Activated CD4-positive, alpha-beta T cell treated with anti-CD3 and anti-CD28 coated beads, Interleukin-2, amount 10 ng/mL, durations not matched to agents 7 days and 5 days (primary cell): Measurements from ENCODE around the gene MRPL16. TPM values are rescaled to one million over a fixed set of nuclear protein-coding genes. Genes with fewer than 3 reads are reported as not detected.
"Not testable (repeated sequence)": the region's sequence is repeated elsewhere in the genome, so short reads cannot be mapped to it uniquely, and the experiment has no call there.

Experiments
- CTCF ChIA-PET: fragments of 350-600 bp; sonication (Branson Sonifier 250); formaldehyde crosslinking; loops from one replicate; lab custom pipeline; 2021; ENCODE audit warnings: antibody characterized with exemption; lab: Charles Lee
- POLR2A ChIA-PET: fragments of 350-600 bp; sonication (Branson Sonifier 250); formaldehyde crosslinking; loops from one replicate; lab custom pipeline; 2021; ENCODE audit warnings: antibody characterized with exemption; lab: Charles Lee
- DNase-seq: peaks from one replicate; pipeline ENCODE4 v3.0.0-alpha.2; 2020
- H3K27ac Mint-ChIP-seq: one replicate; pipeline ENCODE4 v1.8.0; 2021; ENCODE audit warnings: mild to moderate bottlenecking, moderate library complexity, mixed read lengths
- H3K27me3 Mint-ChIP-seq: one replicate; pipeline ENCODE4 v1.8.0; 2021; ENCODE audit warnings: mixed read lengths
- H3K36me3 Mint-ChIP-seq: one replicate; pipeline ENCODE4 v1.8.0; 2021; ENCODE audit warnings: low read depth, mixed read lengths
- H3K4me1 Mint-ChIP-seq: one replicate; pipeline ENCODE4 v1.8.0; 2021; ENCODE audit warnings: mixed read lengths
- H3K4me3 Mint-ChIP-seq: one replicate; pipeline ENCODE4 v1.8.0; 2021; ENCODE audit warnings: mild to moderate bottlenecking, moderate library complexity, mixed read lengths
- H3K9me3 Mint-ChIP-seq: one replicate; pipeline ENCODE4 v1.8.0; 2021; ENCODE audit warnings: mixed read lengths
- total RNA-seq, 2 experiments: library from RNA; stranded (reverse); gene quantifications; one replicate each; pipeline ENCODE4 v1.2.3, GENCODE V29; 2021

MRPL16 gene
- total RNA-seq, 2 experiments from 2014 or later: 77.1 to 78.3 TPM

DNA sequence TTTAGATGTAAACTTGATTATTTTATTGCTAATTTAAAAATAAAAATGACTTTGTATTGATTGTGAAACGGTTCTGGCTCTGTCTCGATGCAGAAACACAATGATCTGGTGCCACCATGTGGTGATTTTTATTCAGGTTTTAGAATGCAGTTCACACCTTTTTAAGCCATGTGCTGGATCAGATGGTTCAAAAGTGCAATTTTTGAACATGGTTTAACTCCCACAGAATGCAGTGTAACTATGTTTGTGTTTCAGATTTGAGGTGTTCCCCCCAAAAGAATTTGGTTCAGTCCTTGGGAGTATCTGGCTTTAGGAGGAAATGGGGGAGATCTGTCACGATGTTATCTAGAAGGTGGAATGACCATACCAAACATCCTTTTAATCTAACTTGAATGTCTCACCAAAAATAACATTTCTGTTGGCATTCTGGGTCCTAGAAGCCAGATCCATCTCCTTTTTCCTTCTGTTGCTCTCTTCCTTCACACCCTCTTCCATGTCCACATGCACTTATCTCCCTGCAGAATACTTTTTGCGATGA lies 7.9 kb downstream of the MRPL16 start:
- H3K27me3 Mint-ChIP-seq: no peaks in the 10 kb centered on the region

DNA sequence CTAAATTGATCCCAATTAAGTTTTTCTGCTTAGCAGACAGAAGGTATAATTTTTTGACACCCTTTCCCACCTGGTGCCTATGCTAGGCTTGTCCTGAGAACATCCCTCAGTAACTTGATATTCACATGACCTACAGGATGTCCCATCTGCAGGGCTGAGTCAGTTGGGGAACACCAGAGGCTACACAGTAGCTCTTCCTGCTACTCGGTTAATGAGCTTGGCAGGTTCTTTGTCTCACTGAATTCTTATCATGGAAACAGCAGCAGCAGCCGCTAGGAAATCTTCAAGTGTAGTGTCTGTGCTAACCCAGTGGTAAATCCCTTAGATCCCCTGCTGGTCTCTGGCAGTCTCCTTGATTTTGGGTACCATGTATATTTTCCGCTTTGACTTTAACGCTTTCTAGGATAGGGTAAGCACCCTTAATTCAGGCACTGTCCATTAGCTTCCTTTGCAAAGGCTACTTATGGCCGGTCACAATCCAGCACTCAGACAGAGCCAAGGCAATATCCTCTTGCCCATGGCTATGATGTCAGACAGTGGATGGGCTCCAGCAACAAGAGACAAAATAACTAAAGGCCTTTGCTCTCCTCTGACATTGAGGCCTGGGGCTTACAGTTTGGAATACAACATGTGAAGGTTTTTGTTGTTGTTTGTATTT lies 8.5 kb downstream of the MRPL16 start:
- Mint-ChIP-seq H3K36me3 (peaks cover 27% of the 10 kb centered on the region), H3K27me3 (no peaks in the 10 kb centered on the region), H3K4me1 (peaks cover 15% of the 10 kb centered on the region), H3K27ac (no peak overlapping the region), H3K4me3 (no peak overlapping the region), H3K9me3 (no peaks in the 10 kb centered on the region)
- ChIA-PET CTCF (interaction anchor here (0.6 to 4.1 kb wide), 14 partner anchors 8 to 125 kb away, joined by 3 to 30 read pairs (median 4); partner anchors contain the start of gene STX3), POLR2A (interaction anchor here (0.6 kb wide), 1 partner anchor 50 kb away, joined by 5 read pairs; no protein-coding TSS in a partner anchor)
- no peak for DNase-seq

More for the DNA sequence above, 7.9 kb downstream of the MRPL16 start:
- H3K4me3 Mint-ChIP-seq: no peak overlapping the region
- peak; percentile 79 for DNase-seq
- POLR2A ChIA-PET: no interaction called here
- no peaks in the 10 kb centered on the region for H3K9me3 Mint-ChIP-seq
- peaks cover 15% of the 10 kb centered on the region for H3K4me1 Mint-ChIP-seq
- peaks cover 26% of the 10 kb centered on the region for H3K36me3 Mint-ChIP-seq
- no peak overlapping the region for H3K27ac Mint-ChIP-seq
- CTCF ChIA-PET: interaction anchor here (1.0 to 4.1 kb wide), 5 partner anchors 14 to 48 kb away, joined by 3 to 30 read pairs (median 4); partner anchors contain the start of gene STX3

DNA sequence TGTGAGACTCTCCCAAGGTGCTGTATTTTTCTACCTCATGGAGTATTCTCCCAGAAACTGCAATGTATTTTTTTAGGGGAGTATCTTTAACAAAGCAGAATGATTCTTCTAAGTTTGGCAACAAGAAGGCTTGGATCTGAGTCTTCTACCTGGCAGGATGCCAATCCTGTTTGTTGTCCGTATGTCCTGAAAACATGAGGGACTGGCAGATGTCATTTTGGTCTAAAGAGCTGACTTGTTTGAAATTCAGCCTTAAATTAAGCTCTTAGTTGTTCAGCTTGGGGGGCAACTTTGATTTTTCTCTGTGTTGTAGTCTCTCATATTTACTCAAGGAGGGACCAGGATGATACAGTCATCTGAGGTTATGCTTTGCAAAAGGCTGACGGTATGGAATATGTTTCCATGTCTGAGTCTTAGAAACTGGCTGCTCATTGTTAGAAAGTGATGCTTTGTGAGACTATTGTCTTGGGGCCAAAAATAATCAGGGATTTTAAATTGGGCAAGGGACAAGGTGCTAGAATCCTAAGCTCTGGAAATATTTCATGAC lies 9.3 kb downstream of the MRPL16 start:
- Mint-ChIP-seq H3K4me1 (peaks cover 15% of the 10 kb centered on the region), H3K9me3 (no peaks in the 10 kb centered on the region), H3K36me3 (peaks cover 21% of the 10 kb centered on the region), H3K27me3 (no peaks in the 10 kb centered on the region), H3K27ac (no peak overlapping the region), H3K4me3 (no peak overlapping the region)
- DNase-seq: no peak
- ChIA-PET CTCF (interaction anchor here (0.8 to 4.1 kb wide), 14 partner anchors 8 to 124 kb away, joined by 3 to 30 read pairs (median 4); partner anchors contain the start of gene STX3), POLR2A (no interaction called here)

DNA sequence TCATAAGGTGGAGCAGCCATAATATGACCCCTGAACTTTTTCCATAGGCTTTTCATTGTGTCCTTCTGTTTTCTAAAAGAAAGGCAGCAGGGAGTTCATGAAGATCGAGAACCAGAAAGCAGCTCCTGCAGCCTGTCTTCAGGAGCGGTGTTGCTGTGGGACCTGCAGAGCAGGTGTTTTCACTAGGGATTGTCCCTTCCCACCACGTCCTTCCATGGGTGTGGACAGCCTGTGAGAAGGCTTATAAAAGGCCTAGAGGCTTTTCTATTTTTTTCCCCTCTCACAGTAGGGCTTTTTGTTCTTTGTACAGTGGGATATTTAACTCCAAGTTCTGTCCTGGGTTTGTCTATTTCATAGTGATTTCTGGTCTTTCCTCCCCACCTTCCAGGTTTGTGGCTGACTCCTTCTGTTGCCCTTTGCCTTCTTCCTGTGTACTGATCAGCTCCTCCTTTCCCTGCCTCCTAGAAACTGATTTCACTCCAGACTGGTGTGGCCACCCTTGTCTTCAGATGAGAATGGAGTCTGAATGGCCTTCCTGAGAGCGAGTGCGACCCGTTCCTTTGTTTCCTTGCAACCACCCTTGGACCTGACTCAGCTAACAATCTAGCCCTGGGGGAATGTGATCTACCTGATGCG lies 10.1 kb downstream of the MRPL16 start:
- H3K36me3 Mint-ChIP-seq: peaks cover 24% of the 10 kb centered on the region
- H3K9me3 Mint-ChIP-seq: no peaks in the 10 kb centered on the region
- H3K4me3 Mint-ChIP-seq: no peak overlapping the region
- CTCF ChIA-PET: interaction anchor here (1.2 to 4.1 kb wide), 3 partner anchors 11 to 45 kb away, joined by 3 to 30 read pairs (median 3); partner anchors contain the start of gene STX3
- POLR2A ChIA-PET: no interaction called here
- H3K27me3 Mint-ChIP-seq: no peaks in the 10 kb centered on the region
- no peak for DNase-seq
- H3K27ac Mint-ChIP-seq: peak overlapping the region; percentile 34
- peaks cover 15% of the 10 kb centered on the region for H3K4me1 Mint-ChIP-seq

DNA sequence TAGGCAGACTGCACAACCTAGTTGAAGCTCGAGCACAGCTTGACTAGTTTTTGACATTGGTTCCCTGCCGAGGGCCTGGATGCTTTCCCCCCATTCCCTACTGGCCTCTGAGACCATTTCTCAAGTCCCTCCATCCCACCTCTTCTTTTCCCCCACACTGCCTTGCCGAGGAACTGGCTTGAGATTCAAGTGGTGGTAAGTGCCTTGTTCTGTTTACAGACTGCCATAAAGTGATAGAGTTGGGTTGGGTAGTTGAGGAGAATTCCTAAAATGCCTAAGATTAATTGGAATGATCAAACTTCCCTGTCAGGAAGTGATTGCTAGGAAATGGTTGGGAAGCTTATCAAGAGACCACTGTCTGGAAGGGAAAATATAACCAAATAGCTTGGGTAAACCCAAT lies 16.2 kb downstream of the MRPL16 start:
- no peaks in the 10 kb centered on the region for H3K4me1 Mint-ChIP-seq
- CTCF ChIA-PET: interaction anchor here (0.5 kb wide), 1 partner anchor 16 kb away, joined by 4 read pairs; no protein-coding TSS in a partner anchor

DNA sequence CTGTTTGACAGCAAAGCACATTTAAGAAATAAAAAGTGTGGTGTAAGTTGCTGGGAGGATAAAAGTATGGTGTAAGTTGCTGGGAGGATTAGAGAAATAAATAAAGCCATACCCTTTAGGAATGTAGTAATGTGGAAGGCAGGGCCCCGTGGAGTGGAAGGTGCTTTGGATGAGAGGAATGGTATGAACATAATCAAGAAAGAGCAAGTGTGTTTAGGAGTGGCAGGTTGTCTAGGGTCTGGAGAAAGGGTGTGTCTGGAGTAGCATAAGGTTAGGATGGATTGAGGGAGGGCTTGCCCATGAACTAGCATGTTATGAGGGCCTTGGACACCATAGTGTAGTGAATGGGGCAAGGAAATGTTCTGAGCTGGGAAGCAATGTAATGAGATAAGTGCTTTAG lies 18.1 kb downstream of the MRPL16 start:
- peaks cover 54% of the 10 kb centered on the region for H3K36me3 Mint-ChIP-seq
- no peak overlapping the region for H3K4me3 Mint-ChIP-seq
- CTCF ChIA-PET: interaction anchor here (2.1 kb wide), 1 partner anchor 9 kb away, joined by 10 read pairs; no protein-coding TSS in a partner anchor
- DNase-seq: no peak
- POLR2A ChIA-PET: no interaction called here
- no peaks in the 10 kb centered on the region for H3K27me3 Mint-ChIP-seq
- H3K27ac Mint-ChIP-seq: no peak overlapping the region
- no peaks in the 10 kb centered on the region for H3K9me3 Mint-ChIP-seq
- peaks cover 7% of the 10 kb centered on the region for H3K4me1 Mint-ChIP-seq

More for the DNA sequence above, 16.2 kb downstream of the MRPL16 start:
- no peak overlapping the region for H3K27ac Mint-ChIP-seq
- DNase-seq: no peak
- POLR2A ChIA-PET: no interaction called here
- H3K4me3 Mint-ChIP-seq: no peak overlapping the region
- H3K27me3 Mint-ChIP-seq: no peaks in the 10 kb centered on the region
- H3K36me3 Mint-ChIP-seq: peaks cover 43% of the 10 kb centered on the region
- H3K9me3 Mint-ChIP-seq: no peaks in the 10 kb centered on the region

DNA sequence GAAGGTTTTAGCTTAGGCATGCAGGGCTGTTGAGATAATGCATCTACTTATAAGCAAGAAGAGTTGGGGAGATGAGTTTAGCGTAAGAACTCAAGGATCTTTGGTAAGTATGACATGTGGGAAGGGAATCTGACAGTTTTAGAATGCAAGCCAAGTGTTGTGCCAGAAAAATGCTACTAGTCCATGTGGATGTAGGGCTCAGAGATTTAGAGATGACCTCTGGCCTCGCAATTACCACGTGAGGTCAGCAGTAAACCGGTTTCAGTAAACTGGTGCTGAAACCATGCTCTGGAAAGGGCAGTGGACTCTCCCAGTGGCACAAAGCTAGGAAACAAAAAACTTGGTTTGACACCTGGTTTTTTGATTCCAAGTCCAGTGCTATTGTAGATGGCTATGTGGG lies 18.9 kb downstream of the MRPL16 start:
- Mint-ChIP-seq H3K9me3 (no peaks in the 10 kb centered on the region), H3K4me1 (peaks cover 16% of the 10 kb centered on the region), H3K4me3 (no peak overlapping the region), H3K36me3 (peaks cover 58% of the 10 kb centered on the region), H3K27ac (no peak overlapping the region), H3K27me3 (no peaks in the 10 kb centered on the region)
- no peak for DNase-seq
- CTCF ChIA-PET: interaction anchor here (2.1 kb wide), 1 partner anchor 10 kb away, joined by 10 read pairs; no protein-coding TSS in a partner anchor
- POLR2A ChIA-PET: no interaction called here

DNA sequence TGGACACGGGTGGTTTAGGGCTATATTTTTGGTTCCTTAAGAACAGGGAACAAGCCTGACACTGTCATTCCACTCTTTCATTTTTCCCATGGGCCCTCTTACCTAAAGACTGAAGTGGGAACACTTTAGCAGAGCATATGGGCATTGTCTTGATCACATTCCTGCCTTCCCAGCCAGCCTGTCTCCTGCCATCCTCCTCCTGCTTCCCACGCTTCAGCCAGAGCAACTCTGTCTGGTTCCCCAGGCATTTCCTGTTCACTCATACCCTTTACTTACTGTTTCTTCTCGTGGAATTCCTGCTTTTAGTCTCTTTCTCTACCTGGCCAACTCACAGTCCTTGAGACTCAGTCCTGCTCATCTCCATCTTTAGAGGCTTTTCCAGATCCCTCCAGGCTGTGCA lies 22.8 kb downstream of the MRPL16 start:
- peaks cover 48% of the 10 kb centered on the region for H3K4me1 Mint-ChIP-seq
- H3K27ac Mint-ChIP-seq: no peak overlapping the region
- peaks cover 67% of the 10 kb centered on the region for H3K36me3 Mint-ChIP-seq
- CTCF ChIA-PET: interaction anchor here (1.1 to 1.3 kb wide), 3 partner anchors 12 to 16 kb away, joined by 4 to 8 read pairs (median 6); no protein-coding TSS in a partner anchor
- POLR2A ChIA-PET: interaction anchor here (0.7 kb wide), 1 partner anchor 38 kb away, joined by 3 read pairs; no protein-coding TSS in a partner anchor
- no peaks in the 10 kb centered on the region for H3K27me3 Mint-ChIP-seq
- no peak overlapping the region for H3K4me3 Mint-ChIP-seq
- DNase-seq: no peak
- peaks cover 10% of the 10 kb centered on the region for H3K9me3 Mint-ChIP-seq

DNA sequence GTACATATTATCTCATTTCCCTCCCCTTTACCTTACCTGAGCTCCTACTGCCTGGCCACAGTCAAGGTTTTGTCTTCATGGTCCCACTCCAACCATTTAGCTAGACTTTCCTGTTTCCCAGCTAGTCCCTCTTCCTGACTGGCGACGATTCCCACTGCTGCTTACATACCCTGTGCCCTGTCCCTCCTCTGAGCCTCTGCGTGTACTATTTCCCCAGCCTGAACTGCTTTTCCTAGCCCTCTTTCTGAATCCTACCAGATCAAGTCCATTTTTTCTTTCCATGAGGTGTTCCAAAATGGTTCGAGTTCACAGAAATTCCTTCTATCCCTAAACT lies 23.4 kb downstream of the MRPL16 start:
- ChIA-PET POLR2A (no interaction called here), CTCF (interaction anchor here (1.0 kb wide), 1 partner anchor 33 kb away, joined by 4 read pairs; the partner anchor contains the start of gene STX3)
- Mint-ChIP-seq H3K4me1 (peaks cover 52% of the 10 kb centered on the region), H3K27ac (no peak overlapping the region), H3K9me3 (peaks cover 12% of the 10 kb centered on the region), H3K4me3 (no peak overlapping the region), H3K27me3 (no peaks in the 10 kb centered on the region), H3K36me3 (peaks cover 65% of the 10 kb centered on the region)
- no peak for DNase-seq

DNA sequence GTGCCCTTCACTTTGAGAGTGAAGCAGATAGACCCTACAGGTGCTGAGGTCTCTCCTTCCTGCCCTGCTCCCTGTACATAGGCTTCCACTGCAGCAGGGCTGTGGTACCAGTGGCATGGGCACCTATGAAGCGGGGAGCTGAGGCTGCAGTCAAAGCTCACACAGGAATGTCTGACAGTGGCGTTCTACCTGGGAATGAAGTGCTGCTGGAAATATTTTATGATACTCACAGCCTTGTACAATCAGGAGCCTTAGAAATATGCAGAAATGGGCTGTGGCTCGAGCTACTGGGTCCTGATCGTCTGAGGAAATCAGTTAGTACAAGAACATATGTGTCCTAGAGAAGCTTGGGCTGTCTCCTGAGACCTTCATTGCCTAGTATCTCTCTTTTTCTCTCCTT lies 24.8 kb downstream of the MRPL16 start:
- no peak overlapping the region for H3K27ac Mint-ChIP-seq
- no peak for DNase-seq
- no peak overlapping the region for H3K4me3 Mint-ChIP-seq
- peaks cover 70% of the 10 kb centered on the region for H3K36me3 Mint-ChIP-seq
- peaks cover 19% of the 10 kb centered on the region for H3K9me3 Mint-ChIP-seq
- no peaks in the 10 kb centered on the region for H3K27me3 Mint-ChIP-seq
- peaks cover 61% of the 10 kb centered on the region for H3K4me1 Mint-ChIP-seq
- CTCF ChIA-PET: interaction anchor here (0.7 to 1.5 kb wide), 5 partner anchors 12 to 1114 kb away, joined by 3 to 5 read pairs (median 4); partner anchors contain the start of gene STX3
- POLR2A ChIA-PET: no interaction called here

DNA sequence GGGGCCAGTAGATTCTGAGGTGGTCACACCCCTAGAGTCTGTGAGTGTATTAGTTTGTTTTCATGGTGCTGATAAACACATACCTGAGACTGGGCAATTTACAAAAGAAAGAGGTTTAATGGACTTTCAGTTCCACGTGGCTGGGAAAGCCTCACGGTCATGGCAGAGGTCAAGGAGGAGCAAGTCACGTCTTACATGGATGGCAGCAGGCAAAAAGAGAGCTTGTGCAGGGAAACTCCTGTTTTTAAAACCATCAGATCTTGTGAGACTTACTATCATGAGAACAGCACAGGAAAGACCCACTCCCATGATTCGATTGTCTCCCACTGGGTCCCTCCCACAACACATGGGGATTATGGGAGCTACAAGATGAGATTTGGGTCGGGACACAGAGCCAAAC lies 26.1 kb downstream of the MRPL16 start:
- H3K4me3 Mint-ChIP-seq, DNase-seq, POLR2A ChIA-PET, H3K27me3 Mint-ChIP-seq: not testable (repeated sequence)
- peak overlapping the region; percentile 69 for H3K27ac Mint-ChIP-seq
- peaks cover 75% of the 10 kb centered on the region for H3K36me3 Mint-ChIP-seq
- H3K9me3 Mint-ChIP-seq: peaks cover 20% of the 10 kb centered on the region
- CTCF ChIA-PET: interaction anchor here (0.7 to 2.0 kb wide), 4 partner anchors 13 to 45 kb away, joined by 3 to 5 read pairs (median 4); no protein-coding TSS in a partner anchor
- H3K4me1 Mint-ChIP-seq: peaks cover 69% of the 10 kb centered on the region

DNA sequence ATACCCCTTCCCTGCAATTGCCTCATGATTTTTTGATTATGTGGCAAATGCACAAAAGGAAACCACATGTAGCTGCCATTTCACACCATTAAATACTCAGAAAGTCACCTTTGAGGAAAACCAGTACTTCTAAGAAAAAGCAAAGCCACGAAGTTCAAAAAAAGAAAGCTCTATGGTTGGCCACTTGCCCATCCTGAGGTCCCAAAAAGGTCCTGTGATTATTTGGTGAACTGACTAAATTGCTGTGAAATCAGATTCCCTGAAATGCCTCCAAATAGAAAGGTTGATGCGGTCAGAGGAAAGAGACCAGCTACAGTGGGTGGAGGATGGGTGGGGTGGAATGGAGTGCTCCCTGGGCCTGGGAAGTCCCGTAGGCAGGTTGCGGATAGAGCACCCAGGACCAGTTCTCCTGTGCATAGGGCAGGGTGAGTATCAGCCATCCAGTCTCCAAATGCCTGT lies 26.9 kb downstream of the MRPL16 start:
- peaks cover 20% of the 10 kb centered on the region for H3K9me3 Mint-ChIP-seq
- POLR2A ChIA-PET: interaction anchor here (0.6 to 0.9 kb wide), 2 partner anchors 9 to 11 kb away, joined by 3 read pairs; no protein-coding TSS in a partner anchor

More for the DNA sequence above, 26.9 kb downstream of the MRPL16 start:
- Mint-ChIP-seq H3K27ac (peak overlapping the region; percentile 69), H3K4me3 (peak overlapping the region; percentile 28), H3K4me1 (peaks cover 69% of the 10 kb centered on the region), H3K27me3 (no peaks in the 10 kb centered on the region), H3K36me3 (peaks cover 73% of the 10 kb centered on the region)
- peak; percentile 17 for DNase-seq
- CTCF ChIA-PET: interaction anchor here (1.1 to 2.0 kb wide), 2 partner anchors 13 to 17 kb away, joined by 3 to 5 read pairs; no protein-coding TSS in a partner anchor
